Measurements from ENCODE around the gene DEDD2. TPM values are rescaled to one million over a fixed set of nuclear protein-coding genes. Genes with fewer than 3 reads are reported as not detected.

DEDD2 gene
- polyA plus RNA-seq, 1 of the 3 experiments (the other 2 are of a cell fraction) = 30.2 TPM

DNA sequence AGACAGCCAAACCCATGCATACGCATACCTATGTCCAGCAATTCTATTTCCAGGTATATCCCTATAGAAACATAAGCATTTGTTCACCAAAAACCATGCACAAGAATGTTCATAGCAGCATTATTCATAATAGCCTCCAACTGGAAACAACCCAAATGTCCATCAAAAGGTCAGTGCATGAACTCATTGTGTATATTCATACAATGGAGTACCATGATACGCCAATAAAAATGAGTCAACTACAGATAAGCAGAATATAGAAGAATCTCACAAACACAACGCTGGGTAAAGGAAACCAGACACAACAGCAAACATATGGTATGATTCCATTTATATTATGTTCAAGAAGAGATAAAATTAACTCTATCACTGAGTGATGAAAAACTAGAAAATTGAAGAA lies 23.8 kb downstream of the DEDD2 start:
- DNase-seq = no peak
- Histone ChIP-seq H4K20me1 (ENCODE audit: insufficient read depth) (no peaks in the 10 kb centered on the region), H3K4me3 (ENCODE audit: low read depth in 2 of 2, low read length in 1 of 2) (no peak overlapping the region), H3K27ac (ENCODE audit: low read depth in 2 of 2, low read length in 1 of 2) (no peak overlapping the region), H3K9ac (no peak overlapping the region), H3K4me2 (no peak overlapping the region), H2AFZ (ENCODE audit: low read depth) (no peak overlapping the region), H3K9me2 (no peaks in the 10 kb centered on the region), H3K79me2 (ENCODE audit: insufficient read depth) (no peaks in the 10 kb centered on the region), H3K27me3 (ENCODE audit: insufficient read depth) (no peaks in the 10 kb centered on the region), H3F3A (replicated peaks; ENCODE audit: insufficient read depth) (no peaks in the 10 kb centered on the region), H3K36me3 (replicated peaks in 1 of 2; ENCODE audit: control insufficient read depth in 1 of 2, insufficient read depth in 2 of 2, low read length in 1 of 2) (peaks cover 0 to 7% of the 10 kb centered on the region in 2 experiments), H3K9me3 (no peaks in the 10 kb centered on the region), H3K4me1 (ENCODE audit: control insufficient read depth in 1 of 2, insufficient read depth in 2 of 2, low read depth in 1 of 2, low read length in 1 of 2) (no peaks in the 10 kb centered on the region)
- TF ChIP-seq GABPA (IDR thresholded peaks at IDR 0.05; ENCODE audit: low read depth) (no peak), JUND (IDR thresholded peaks at IDR 0.05) (no peak), TCF12 (IDR thresholded peaks at IDR 0.05) (no peak), SIN3A (IDR thresholded peaks at IDR 0.05; ENCODE audit: borderline replicate concordance, low read depth, low read length) (no peak)
- TF ChIP-seq, protein P1, sequence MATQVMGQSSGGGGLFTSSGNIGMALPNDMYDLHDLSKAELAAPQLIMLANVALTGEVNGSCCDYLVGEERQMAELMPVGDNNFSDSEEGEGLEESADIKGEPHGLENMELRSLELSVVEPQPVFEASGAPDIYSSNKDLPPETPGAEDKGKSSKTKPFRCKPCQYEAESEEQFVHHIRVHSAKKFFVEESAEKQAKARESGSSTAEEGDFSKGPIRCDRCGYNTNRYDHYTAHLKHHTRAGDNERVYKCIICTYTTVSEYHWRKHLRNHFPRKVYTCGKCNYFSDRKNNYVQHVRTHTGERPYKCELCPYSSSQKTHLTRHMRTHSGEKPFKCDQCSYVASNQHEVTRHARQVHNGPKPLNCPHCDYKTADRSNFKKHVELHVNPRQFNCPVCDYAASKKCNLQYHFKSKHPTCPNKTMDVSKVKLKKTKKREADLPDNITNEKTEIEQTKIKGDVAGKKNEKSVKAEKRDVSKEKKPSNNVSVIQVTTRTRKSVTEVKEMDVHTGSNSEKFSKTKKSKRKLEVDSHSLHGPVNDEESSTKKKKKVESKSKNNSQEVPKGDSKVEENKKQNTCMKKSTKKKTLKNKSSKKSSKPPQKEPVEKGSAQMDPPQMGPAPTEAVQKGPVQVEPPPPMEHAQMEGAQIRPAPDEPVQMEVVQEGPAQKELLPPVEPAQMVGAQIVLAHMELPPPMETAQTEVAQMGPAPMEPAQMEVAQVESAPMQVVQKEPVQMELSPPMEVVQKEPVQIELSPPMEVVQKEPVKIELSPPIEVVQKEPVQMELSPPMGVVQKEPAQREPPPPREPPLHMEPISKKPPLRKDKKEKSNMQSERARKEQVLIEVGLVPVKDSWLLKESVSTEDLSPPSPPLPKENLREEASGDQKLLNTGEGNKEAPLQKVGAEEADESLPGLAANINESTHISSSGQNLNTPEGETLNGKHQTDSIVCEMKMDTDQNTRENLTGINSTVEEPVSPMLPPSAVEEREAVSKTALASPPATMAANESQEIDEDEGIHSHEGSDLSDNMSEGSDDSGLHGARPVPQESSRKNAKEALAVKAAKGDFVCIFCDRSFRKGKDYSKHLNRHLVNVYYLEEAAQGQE (IDR thresholded peaks at IDR 0.05; ENCODE audit: low read depth, low read length) = no peak
- TF ChIP-seq, protein P2, sequence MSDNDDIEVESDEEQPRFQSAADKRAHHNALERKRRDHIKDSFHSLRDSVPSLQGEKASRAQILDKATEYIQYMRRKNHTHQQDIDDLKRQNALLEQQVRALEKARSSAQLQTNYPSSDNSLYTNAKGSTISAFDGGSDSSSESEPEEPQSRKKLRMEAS (IDR thresholded peaks at IDR 0.05; ENCODE audit: low read depth) = no peak
- TF ChIP-seq, protein P3, sequence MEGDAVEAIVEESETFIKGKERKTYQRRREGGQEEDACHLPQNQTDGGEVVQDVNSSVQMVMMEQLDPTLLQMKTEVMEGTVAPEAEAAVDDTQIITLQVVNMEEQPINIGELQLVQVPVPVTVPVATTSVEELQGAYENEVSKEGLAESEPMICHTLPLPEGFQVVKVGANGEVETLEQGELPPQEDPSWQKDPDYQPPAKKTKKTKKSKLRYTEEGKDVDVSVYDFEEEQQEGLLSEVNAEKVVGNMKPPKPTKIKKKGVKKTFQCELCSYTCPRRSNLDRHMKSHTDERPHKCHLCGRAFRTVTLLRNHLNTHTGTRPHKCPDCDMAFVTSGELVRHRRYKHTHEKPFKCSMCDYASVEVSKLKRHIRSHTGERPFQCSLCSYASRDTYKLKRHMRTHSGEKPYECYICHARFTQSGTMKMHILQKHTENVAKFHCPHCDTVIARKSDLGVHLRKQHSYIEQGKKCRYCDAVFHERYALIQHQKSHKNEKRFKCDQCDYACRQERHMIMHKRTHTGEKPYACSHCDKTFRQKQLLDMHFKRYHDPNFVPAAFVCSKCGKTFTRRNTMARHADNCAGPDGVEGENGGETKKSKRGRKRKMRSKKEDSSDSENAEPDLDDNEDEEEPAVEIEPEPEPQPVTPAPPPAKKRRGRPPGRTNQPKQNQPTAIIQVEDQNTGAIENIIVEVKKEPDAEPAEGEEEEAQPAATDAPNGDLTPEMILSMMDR (IDR thresholded peaks at IDR 0.05) = no peak
- TF ChIP-seq, protein P4, sequence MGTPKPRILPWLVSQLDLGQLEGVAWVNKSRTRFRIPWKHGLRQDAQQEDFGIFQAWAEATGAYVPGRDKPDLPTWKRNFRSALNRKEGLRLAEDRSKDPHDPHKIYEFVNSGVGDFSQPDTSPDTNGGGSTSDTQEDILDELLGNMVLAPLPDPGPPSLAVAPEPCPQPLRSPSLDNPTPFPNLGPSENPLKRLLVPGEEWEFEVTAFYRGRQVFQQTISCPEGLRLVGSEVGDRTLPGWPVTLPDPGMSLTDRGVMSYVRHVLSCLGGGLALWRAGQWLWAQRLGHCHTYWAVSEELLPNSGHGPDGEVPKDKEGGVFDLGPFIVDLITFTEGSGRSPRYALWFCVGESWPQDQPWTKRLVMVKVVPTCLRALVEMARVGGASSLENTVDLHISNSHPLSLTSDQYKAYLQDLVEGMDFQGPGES (IDR thresholded peaks at IDR 0.05; ENCODE audit: low read depth, low read length) = no peak
- POLR2A ChIA-PET = no interaction called here
- CTCF ChIA-PET = interaction anchor here (1.3 kb wide), 1 partner anchor 61 kb away, joined by 6 read pairs; the partner anchor contains the start of gene POU2F2
- 62% methylated on average over 3 of the region's 3 CpGs for WGBS (ENCODE audit: low lambda C conversion rate)

DNA sequence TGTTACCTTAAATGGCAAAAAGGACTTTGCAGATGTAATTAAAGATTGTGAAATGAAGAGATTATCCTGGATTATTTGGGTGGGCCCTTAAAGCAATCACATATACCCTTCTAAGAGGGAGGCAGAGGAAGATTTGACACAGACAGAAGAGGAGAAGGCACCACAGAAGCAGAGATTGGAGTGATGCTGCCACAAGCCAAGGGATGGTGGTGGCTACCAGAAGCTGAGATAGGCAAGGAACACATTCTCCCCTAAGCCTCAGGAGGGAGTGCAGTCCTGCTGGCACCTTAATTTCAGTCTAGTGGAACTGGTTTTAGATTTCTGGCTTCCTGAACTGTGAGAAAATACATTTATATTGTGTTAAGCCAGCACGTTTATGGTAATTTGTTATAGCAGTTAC lies 24.2 kb downstream of the DEDD2 start:
- DNase-seq = no peak
- Histone ChIP-seq H2AFZ (ENCODE audit: low read depth) (no peak overlapping the region), H3K9ac (no peak overlapping the region), H3K27ac (ENCODE audit: low read depth in 2 of 2, low read length in 1 of 2) (no peak overlapping the region), H3K9me2 (no peaks in the 10 kb centered on the region), H3F3A (replicated peaks; ENCODE audit: insufficient read depth) (no peaks in the 10 kb centered on the region), H3K4me1 (ENCODE audit: control insufficient read depth in 1 of 2, insufficient read depth in 2 of 2, low read depth in 1 of 2, low read length in 1 of 2) (no peaks in the 10 kb centered on the region), H3K79me2 (ENCODE audit: insufficient read depth) (no peaks in the 10 kb centered on the region), H3K36me3 (replicated peaks in 1 of 2; ENCODE audit: control insufficient read depth in 1 of 2, insufficient read depth in 2 of 2, low read length in 1 of 2) (peaks cover 0 to 4% of the 10 kb centered on the region in 2 experiments), H4K20me1 (ENCODE audit: insufficient read depth) (no peaks in the 10 kb centered on the region), H3K4me2 (no peak overlapping the region), H3K27me3 (ENCODE audit: insufficient read depth) (no peaks in the 10 kb centered on the region), H3K4me3 (ENCODE audit: low read depth in 2 of 2, low read length in 1 of 2) (no peak overlapping the region), H3K9me3 (no peaks in the 10 kb centered on the region)
- WGBS (ENCODE audit: low lambda C conversion rate) = 55% methylated on average over 1 of the region's 1 CpG
- POLR2A ChIA-PET = no interaction called here
- CTCF ChIA-PET = interaction anchor here (0.9 to 1.3 kb wide), 2 partner anchors 61 to 85 kb away, joined by 4 to 6 read pairs; partner anchors contain the start of gene POU2F2
- TF ChIP-seq JUND (IDR thresholded peaks at IDR 0.05) (no peak), FOXJ3 (CRISPR knock-in tag; IDR thresholded peaks at IDR 0.05) (no peak), NFIC (IDR thresholded peaks at IDR 0.05; ENCODE audit: borderline replicate concordance) (no peak), POLR2AphosphoS5 (IDR thresholded peaks at IDR 0.05; ENCODE audit: low read depth, low read length) (no peak), TCF12 (IDR thresholded peaks at IDR 0.05) (no peak), GABPA (IDR thresholded peaks at IDR 0.05; ENCODE audit: low read depth) (no peak), MEF2A (IDR thresholded peaks at IDR 0.05; ENCODE audit: borderline replicate concordance, low read depth) (no peak), ELF1 (IDR thresholded peaks at IDR 0.05) (no peak)
- TF ChIP-seq, protein P5, sequence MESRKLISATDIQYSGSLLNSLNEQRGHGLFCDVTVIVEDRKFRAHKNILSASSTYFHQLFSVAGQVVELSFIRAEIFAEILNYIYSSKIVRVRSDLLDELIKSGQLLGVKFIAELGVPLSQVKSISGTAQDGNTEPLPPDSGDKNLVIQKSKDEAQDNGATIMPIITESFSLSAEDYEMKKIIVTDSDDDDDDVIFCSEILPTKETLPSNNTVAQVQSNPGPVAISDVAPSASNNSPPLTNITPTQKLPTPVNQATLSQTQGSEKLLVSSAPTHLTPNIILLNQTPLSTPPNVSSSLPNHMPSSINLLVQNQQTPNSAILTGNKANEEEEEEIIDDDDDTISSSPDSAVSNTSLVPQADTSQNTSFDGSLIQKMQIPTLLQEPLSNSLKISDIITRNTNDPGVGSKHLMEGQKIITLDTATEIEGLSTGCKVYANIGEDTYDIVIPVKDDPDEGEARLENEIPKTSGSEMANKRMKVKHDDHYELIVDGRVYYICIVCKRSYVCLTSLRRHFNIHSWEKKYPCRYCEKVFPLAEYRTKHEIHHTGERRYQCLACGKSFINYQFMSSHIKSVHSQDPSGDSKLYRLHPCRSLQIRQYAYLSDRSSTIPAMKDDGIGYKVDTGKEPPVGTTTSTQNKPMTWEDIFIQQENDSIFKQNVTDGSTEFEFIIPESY (IDR thresholded peaks at IDR 0.05; ENCODE audit: borderline replicate concordance, low read depth) = no peak
- TF ChIP-seq, protein P1 (IDR thresholded peaks at IDR 0.05; ENCODE audit: low read depth, low read length) = no peak
